ENCODE results near the gene CHMP6.

The CHMP6 gene

DNA sequence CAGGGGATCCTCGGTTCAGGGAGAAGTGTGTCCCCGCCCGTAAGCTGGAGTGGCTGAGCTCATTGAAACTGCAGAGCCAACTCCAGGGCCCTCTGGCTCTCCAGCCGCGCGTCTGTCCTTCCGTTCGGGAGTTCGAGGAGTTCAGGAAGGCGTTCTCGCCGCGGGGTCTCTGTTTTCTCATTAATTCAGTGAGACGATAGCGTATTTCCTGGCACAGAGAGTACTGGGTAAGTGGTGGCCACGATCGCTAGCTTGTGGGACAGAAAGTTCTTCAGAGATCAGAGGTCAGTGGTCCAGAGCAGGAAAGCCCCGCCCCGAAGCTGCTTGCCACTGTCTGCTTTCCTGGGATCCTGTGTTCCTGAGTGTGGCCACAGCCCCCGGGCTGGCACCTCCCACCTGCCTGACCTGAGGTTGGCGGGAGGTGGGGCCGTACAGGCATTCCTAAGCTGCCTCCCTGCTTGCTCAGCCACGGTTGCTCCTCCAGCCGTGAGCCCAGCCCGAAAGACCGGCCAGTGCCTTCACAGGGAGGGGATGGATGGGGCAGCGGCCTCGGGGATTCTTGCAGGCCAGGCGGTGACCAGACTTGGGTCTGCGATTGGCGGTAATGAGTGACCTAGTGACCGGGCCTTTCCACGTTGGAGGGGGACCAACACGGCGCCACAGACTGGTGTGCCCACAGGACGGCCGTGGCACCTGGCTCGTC, 52.2 kb downstream of the CHMP6 start:
- no peak for DNase-seq (ENCODE audit: low read depth)

DNA sequence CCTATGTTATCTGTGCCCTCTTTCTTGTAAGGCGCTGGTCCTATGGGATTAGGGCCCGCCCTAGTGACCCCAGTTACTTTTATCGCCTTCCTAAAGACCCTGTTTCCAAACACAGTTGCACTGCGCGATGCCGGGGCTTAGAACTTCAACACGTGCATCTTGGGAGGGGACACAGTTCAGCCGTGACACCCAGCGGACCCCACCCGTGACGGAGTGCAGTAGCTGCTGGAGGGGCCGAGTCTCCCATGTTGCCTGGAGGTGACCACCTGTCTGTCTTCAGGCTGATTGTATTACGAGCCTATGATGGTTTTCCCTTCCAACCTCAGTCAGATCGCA, 52.8 kb downstream of the CHMP6 start:
- no peak for DNase-seq (ENCODE audit: low read depth)

DNA sequence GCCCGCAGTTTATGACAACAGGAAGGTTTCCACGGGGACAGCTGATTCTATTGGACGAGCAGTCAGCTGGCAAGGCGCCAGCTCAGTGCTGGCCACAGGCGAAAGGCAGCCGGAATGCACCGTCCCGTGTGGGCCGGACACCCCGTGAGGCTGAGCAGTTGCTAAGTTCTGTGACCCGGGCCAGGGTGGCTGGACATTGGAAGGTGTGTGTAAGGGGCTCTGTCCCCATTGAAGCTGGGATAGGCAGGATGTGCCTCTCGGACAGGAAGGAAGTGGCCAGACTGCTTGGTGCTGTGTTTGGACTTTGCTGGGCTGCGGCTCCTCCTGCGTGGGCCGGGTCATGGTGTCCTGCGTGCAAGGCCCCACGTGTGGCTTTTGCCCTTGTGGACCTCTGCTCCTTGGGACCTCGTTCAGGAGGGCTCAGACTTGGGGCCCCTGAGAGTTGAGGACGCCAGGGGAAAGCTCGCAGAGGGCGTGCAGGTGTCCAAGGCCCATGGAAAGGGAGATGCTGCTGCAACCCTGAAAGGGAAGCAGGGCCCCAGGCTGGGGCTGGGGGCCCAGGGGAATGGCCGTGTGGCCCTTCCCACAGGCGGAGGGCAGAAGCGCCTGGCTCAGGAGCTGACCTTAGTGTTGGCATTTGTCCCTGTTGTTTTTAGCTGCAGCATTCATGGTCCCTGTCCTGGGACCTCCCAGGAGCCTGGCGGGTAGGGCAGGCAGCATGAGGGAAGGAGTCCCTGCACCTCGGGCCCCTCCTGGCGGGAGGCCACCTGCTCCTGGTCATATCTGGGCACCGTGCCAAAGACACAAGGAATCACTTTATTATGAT, 53.3 kb downstream of the CHMP6 start:
- DNase-seq (ENCODE audit: low read depth), result no peak

DNA sequence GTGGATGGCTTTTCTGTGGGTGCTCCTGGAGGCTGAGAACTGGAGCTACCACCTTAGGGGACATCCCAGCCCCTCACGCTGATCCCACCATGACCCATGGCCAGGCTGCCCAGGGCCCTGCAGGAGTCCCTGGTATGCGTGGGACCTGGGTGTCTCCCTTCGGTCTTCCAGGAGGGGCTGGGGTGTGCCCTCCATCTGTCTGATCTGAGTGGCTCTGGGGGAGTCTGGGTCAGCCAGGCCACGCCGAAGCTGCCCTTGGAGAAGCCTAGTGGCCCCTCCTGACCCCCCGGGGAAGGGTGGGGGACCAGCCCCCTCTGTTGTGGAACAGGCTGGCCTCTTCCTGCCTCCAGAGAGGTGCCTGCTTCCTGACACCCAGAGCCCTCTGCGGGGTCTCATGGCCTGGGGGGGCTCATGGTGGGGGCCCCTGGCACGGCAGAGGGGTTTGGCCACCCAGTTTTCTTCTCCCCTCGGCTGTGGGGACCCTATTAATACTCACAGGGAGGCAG, 54.0 kb downstream of the CHMP6 start:
- no peak for DNase-seq (ENCODE audit: low read depth)

DNA sequence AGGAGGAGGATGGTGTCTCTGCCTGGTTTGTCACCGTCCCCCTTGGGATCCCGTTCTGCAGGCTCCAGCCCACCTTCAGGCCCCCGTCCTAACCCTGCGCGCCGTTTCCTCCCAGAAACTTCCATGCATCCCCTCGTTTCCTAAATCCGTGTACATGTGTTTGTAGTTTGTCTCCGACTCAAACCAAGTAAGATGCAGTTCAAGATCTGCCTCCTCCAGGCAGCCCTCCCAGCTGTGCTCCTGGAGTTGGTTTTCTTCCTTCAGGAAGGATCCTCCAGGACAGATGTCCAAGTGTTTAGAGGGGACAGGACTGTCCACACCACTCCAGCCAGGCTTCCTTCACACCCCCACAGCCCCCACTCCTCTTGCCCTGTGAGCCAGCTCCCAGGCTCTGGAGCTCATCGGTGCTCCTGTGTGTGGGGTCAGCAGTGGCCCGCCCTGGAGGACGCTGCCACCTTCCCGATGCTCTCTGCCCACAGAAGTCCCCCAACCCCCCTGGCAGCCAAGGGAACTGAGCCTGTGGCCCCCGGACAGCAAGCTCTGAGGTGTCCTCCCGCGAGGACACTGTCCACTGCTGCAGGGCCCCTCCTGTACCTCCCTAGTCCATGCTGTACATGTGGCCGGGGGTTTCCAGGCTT, 54.6 kb downstream of the CHMP6 start:
- DNase-seq (ENCODE audit: low read depth), result no peak

DNA sequence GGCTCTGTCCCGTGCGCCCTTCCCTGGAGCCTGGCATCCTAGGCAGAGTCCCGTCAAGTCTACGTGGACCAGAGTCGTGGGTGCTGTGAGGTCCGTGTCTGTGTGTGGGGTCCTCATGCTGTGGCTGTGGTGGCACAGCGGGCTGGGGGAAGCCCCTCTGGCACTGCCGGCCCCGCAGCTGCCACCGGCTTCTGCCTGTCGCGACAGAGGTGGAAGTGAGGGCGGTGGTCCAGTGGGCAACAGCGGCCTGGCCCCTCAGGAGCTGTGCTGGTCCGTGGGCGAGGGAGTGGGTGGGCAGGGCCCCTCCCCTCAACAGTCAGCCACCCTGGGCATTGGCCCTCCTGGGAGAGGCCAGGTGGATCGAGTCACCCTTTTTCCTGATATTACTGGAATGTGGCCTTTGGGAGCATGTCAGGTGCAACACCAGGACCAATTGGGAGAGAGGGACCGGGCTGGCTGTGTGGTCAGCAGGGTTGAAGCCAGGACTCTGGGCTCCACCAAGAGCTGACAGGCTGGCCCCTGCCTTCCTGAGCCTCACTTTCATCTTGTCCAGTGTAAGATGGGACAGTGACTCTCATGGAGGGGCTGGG, 55.2 kb downstream of the CHMP6 start:
- no peak for DNase-seq (ENCODE audit: low read depth)

DNA sequence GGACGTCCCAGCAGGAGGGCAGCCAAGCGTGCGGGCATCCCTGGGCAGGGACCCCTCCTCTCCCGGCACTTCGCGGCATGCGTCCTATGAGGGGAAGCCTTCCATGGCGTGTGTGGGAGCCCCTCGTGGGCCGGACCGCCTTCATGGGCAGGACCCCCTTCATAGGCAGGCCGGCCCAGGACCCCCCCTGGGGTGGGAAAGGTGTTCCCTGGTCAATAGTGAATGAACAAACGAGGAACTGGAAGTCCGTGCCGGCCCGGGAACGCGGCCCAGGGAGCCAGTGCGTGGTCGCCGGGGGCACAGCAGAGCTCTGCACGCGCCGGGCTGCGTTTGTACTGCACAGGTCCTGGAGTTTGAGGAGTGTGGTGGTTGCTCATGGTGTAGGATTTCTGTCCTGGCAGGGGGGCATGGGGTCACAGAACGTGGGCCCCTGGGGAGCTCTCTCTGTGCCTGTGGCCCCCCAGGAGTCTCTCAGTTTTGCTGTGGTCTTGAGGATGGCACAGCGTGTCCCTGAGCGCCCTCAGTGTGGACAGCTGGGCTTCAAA, 57.3 kb downstream of the CHMP6 start:
- no peak for DNase-seq (ENCODE audit: low read depth)

DNA sequence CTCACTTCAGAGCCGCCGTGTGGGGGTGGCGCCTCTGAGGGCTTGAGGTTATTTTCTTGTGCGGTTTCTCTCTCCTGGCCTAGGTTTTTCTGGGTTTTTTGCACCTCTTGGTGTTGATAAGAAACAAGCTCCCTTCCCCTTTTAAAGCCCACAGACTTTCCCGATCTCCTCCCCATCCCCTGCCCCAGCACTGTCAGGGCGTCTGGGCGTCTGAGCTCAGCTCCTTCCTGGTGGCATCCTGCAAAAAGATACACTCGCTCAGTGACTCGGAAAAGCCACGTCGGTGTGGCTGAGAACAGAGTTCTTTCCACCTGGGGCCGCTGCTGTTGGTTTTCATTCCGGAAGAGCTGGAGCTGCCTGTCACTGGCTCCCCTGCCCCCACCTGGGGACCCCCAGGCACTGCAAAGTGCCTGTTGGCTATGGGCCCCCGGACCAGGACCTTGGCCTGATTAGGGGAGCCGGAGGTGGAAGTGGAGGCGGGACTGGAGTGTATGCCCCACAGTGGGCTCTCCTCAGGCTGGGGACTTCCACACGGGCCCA, 57.8 kb downstream of the CHMP6 start:
- DNase-seq (ENCODE audit: low read depth), result no peak
